ENCODE results near the gene ADAMTS16.

GRCh38 chr5:5317976-5318375, 177.8 kb downstream of the ADAMTS16 start:
- TF ChIP-seq, protein P1, sequence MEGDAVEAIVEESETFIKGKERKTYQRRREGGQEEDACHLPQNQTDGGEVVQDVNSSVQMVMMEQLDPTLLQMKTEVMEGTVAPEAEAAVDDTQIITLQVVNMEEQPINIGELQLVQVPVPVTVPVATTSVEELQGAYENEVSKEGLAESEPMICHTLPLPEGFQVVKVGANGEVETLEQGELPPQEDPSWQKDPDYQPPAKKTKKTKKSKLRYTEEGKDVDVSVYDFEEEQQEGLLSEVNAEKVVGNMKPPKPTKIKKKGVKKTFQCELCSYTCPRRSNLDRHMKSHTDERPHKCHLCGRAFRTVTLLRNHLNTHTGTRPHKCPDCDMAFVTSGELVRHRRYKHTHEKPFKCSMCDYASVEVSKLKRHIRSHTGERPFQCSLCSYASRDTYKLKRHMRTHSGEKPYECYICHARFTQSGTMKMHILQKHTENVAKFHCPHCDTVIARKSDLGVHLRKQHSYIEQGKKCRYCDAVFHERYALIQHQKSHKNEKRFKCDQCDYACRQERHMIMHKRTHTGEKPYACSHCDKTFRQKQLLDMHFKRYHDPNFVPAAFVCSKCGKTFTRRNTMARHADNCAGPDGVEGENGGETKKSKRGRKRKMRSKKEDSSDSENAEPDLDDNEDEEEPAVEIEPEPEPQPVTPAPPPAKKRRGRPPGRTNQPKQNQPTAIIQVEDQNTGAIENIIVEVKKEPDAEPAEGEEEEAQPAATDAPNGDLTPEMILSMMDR (IDR thresholded peaks at IDR 0.05), result no peak
- TF ChIP-seq EZH2 (IDR thresholded peaks at IDR 0.05), result no peak

Measured in neural progenitor cell (in vitro differentiated cells).